Measurements from ENCODE around the gene PSG11.
"Not testable (repeated sequence)": the region's sequence is repeated elsewhere in the genome, so short reads cannot be mapped to it uniquely, and the experiment has no call there.

PSG11 gene

DNA sequence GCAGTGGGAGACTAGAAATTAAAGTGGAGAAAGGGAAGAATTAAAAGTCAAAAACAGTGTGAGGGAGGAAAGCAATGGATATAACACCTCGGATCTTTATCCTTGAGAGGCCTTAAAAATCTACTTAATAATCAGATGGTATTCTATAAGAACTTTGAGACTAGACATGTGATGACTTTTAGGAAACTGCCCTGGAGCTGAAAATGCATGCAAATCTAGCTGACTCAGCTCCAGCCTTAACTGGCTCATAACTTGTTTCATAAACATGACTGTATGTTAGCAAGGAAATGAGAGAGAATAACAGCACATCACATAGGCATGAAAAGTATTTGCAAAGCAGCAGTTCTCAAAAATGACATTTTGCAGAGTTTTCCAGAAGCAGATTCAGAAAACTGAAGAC, 38.1 kb downstream of the PSG11 start:
- not testable (repeated sequence) for DNase-seq

- no peak for DNase-seq
Observed at GRCh38 chr19:42985588-42985987, 40.7 kb downstream of the PSG11 start.

- DNase-seq, result not testable (repeated sequence)
Observed at GRCh38 chr19:42982111-42982510, 44.2 kb downstream of the PSG11 start.

DNA sequence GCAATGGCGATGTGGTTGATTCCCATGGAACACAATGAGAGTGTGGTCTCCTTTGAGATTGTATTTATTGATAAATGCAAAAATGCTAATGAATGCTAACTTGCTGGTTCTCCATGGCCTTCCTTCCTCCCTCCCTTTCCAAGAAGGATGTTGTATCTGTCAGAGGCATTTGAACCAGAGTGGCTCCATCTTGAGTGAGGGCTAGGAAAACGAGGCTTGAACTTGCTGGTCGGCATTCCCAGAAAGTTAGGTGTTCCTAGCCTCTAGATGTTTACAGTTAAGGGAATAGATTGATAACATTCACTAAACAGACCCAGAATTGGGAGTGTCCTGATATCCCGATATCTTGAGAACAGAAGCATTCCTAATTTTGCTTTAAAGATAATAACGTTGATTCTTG, 54.8 kb downstream of the PSG11 start:
- not testable (repeated sequence) for DNase-seq

- DNase-seq, result no peak
Observed at GRCh38 chr19:42965176-42965575, 61.1 kb downstream of the PSG11 start.

- no peak for DNase-seq
Observed at GRCh38 chr19:42961119-42961518, 65.2 kb downstream of the PSG11 start.
